GM10248 (cell line): Measurements from ENCODE around the gene PNPLA2.

ENCODE experiments used
- CTCF ChIA-PET: fragments of 300-600 bp; sonication (Branson Sonifier 250); formaldehyde crosslinking; extraction: SDS; loops from one replicate; lab custom pipeline; 2021; ENCODE audit warnings: antibody characterized with exemption; lab: Yijun Ruan, JAX
- POLR2A ChIA-PET: fragments of 350-650 bp; sonication (Branson Sonifier 250); formaldehyde crosslinking; extraction: SDS; loops from one replicate; lab custom pipeline; 2020; ENCODE audit warnings: antibody characterized with exemption; lab: Yijun Ruan, JAX
- DNase-seq: peaks from one replicate; pipeline ENCODE4 v3.0.0; 2012; ENCODE audit errors: extremely low spot score
- CTCF ChIP-seq: IDR thresholded peaks from 2 replicates; pipeline ENCODE4 v1.5.1; 2012; ENCODE audit warnings: mild to moderate bottlenecking, low read depth; ENCODE audit errors: extremely low read depth, missing control alignments, control extremely low read depth

PNPLA2 gene

GRCh38 chr11:870127-870413 lies 51.4 kb downstream of the PNPLA2 start:
- no peak for TF ChIP-seq CTCF
- DNase-seq, result no peak
- CTCF ChIA-PET, result no interaction called here
- POLR2A ChIA-PET, result no interaction called here

- CTCF ChIA-PET, result no interaction called here
- TF ChIP-seq CTCF, result no peak
- POLR2A ChIA-PET, result no interaction called here
Measured at GRCh38 chr11:870418-870817, 51.7 kb downstream of the PNPLA2 start.

DNA sequence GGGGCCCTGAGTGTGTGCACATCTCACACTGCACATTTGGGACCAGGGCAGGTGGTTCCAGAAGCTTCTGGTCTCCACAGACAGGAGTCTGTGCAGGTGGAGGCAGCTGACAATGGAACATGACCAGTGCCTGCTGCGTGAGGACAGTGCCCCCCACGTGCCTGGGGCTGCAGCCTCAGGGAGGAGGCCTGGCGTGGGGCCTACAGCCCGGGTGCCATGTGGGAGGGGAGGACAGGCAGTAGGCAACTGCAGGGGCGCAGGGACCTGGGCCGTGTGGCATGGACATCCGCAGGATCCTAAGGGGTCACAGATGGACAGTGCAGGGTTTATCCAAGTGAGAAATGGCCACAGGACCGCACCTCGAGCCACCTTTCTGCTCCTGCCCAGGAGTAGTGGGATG lies 52.8 kb downstream of the PNPLA2 start:
- DNase-seq, result no peak
- ChIA-PET POLR2A (no interaction called here), CTCF (interaction anchor here (1.9 kb wide), 1 partner anchor 24 kb away, joined by 7 read pairs; no protein-coding TSS in a partner anchor)
- TF ChIP-seq CTCF, result no peak

More at GRCh38 chr11:870418-870817, 51.7 kb downstream of the PNPLA2 start:
- DNase-seq, result no peak

DNA sequence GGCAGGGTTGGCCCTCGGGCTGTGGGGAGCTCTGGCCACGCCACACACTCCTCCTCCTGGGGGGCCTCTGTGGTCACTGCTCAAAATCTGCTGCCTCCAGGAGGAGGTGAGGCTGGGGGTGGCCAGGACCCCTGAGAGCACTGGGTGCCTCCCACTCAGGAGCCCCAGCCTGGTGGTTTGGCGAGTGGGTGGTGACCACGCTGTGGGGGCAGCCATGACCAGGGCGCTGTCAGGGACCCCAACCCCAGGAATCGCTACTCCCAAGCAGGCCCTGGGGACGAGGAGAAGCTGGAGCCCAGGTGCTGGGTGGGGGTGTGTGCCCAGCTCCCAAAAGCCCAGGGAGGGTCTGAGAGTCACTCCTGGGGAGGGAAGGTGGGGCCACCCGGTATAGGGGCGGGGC lies 54.1 kb downstream of the PNPLA2 start:
- ChIA-PET POLR2A (no interaction called here), CTCF (interaction anchor here (1.9 kb wide), 1 partner anchor 25 kb away, joined by 7 read pairs; no protein-coding TSS in a partner anchor)
- DNase-seq, result no peak
- TF ChIP-seq CTCF, result no peak

- DNase-seq, result no peak
- ChIA-PET POLR2A (no interaction called here), CTCF (no interaction called here)
- TF ChIP-seq CTCF, result no peak
Measured at GRCh38 chr11:873706-874105, 55.0 kb downstream of the PNPLA2 start.
